ENCODE measurements around the gene ORM1.
A peak's percentile ranks its signal among the peaks of the same experiment; 100 is the strongest.

The ORM1 gene

DNA sequence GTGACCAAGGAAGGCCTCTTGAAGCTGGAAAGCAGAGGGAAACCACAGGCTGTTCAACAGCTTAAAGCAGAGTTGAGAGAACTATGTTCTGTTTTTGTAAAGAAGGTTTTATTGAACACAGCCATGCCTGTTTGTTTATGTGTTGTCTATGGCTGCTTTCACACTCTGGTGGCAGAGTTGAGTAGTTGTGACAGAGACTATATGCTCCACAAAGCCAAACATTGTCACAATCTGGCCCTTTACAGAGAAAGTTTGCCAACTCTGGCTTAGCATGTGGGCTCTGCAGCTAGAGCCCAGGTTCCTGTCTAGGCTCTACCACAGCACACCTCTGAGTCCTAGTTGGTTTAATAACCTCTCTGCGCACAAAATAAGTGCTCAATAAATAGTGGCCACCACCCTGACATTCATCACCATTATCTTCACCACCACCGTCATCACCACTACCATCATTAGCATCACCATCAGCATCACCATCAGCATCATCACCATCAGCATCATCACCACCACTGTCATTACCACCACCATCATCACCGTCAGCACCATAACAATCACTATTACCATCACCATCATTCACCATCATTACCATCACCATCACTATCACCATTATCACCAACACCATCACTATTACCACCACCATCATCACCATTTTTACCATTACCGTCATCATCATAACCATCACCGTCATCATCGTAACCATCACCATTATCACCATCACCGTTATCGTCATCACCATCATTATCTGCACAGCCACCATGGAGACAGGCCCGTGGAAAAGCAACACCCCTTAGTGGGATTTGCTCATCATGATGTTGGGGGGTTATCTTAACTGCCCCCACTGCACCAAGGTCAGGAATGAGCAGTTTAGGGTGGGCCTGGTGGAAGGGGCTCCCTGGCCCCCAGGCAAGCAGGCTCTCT lies 46.6 kb downstream of the ORM1 start:
- DNase-seq = no peak

DNA sequence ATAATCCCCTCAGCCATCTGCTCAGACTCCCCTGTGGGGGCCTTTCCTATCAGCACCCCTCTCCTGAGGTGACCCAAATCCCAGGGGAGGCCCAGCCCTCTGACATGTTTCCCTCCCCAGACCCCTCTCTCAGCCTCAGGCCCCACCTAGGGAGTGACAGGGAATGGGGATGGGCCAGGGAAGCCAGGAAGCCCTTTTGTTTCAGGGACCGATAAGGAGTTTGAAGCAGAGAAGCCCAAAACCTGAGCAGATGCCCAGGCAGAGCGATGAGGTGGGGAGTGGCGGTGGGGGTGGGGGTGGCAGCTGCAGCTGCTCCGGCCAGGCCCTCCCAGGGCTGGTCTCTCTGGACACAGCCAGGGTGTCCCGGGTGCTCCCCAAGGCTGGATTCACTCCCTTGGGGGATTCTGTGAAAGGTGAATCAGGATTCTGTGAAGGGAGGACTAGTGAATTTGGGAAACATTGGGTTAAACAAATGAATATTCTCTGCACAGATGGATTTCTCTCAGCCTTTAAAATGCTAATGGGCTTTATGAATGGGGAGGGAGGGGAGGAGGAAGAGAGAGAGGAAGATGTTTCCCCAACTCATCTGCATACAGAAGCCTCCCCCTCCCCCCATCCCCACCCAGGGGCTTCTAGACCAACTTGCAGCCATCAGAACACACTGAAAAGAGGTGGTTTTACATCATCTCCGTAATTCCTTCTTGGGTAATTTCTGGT lies 47.5 kb downstream of the ORM1 start:
- no peak for DNase-seq

DNA sequence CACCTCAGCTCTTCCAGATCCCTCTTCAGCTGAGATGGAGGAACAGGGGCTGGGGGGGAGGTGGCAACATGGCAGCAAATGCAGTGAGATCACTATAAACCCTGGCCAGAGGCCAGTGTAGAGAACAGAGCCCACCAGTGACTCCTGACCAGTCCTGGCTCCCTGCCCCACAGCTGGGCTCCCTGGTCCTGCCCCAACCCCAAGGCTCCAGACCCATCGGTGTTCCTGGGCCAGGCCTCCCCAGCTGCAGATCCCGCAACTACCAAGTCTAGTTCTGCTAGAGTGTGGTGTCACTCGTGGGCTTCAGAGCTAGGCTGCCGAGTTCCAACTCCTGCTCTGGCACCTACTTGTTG lies 48.0 kb downstream of the ORM1 start:
- no peak for DNase-seq

DNA sequence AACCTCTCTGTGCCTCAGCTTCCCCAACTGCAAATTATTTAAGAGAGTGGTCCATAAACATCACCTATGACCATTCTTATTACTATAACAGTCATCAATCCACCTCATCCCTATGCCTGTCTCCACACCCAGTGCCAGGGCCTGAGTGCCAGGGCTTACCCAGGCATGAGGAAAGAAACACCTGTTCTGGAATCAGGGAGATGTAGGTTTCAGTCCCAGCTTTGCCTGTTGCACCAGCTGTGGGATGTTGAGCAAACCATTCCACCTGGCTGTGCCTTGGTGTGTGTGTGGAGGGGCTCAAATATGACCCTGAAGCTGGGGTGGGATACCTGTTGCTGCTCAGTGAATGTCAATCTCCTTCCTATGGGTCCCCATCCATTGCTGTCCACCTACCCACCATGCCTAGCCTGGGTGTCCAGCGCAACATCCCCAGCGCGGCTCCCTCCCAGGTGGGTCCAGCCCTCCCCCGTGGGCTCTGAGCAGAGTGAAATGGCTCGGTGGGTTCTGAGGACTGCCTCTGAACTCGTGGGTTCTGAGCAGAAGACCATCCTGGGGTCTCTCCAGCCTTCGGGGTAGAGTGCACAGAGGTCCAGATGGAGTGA lies 48.5 kb downstream of the ORM1 start:
- no peak for DNase-seq

DNA sequence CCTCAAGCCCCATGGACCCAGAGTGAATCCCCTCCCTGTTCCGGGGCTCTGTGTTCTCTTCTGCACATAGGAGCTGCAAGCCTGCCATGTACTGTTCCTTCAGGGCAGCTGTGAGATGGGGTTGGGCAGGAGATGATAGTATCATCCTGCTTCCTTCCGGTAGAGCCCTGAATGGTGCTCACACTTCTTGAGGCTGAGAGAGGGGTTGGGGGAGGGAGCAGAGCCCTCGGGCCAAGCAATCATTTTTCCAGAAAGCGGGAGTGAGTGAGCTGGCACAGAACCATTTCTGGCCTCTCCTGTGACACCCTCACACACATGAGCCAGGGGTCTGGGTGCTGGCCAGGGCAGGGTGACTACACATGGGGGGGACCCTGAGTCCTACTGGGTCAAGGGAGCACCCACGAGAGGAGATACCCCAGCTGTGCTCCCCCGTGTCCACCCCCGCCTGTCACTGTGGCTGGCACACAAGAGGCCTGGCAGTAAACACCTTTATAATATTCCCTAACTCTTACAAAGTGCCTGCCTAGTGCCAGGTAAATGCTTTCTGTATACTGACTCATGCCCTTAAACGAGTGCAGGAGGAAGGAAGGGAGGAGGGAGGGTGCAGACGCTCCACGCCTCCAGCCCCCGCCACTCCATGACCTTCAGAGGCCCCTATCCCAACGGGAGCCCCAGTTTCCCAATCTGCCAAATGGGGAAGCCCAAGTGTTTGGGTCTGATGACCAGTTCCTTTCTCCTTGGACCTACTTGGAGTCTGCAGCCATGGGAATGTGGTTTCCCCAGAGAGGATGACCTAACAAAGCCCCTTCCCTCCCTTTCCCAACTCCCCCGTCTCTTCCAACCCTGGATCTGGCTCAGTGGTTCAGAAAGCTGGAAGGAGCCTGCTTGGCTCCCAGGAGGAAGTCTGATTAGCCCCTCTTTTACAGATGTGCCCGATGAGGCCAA lies 49.3 kb downstream of the ORM1 start:
- peak; percentile 78 for DNase-seq

DNA sequence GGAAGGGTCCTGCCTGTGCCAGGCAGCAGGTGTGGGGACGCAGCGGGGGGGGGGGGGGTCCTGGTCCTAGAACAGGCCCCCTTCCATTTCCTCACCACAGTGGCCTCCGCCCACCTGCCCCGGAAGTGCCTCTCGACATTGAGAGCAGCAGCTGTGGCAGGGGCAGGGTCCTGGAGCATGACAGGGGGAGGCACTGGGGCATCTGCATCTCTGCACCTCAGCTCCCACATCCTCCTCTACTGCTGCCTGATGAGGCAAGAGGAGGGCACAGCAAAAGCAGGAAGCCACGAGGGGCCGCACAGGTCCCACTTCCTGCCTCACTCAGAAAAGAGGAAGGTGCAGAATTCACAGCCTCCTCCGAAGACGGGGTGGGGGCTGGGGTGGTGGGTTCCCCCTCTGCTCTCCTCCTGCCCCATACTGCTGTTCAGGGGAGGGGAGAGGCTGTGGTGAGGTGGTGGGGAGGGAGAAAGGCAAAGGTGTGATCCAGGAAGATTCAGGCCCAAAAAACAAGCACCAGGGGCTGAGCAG lies 50.1 kb downstream of the ORM1 start:
- peak; percentile 85 for DNase-seq

DNA sequence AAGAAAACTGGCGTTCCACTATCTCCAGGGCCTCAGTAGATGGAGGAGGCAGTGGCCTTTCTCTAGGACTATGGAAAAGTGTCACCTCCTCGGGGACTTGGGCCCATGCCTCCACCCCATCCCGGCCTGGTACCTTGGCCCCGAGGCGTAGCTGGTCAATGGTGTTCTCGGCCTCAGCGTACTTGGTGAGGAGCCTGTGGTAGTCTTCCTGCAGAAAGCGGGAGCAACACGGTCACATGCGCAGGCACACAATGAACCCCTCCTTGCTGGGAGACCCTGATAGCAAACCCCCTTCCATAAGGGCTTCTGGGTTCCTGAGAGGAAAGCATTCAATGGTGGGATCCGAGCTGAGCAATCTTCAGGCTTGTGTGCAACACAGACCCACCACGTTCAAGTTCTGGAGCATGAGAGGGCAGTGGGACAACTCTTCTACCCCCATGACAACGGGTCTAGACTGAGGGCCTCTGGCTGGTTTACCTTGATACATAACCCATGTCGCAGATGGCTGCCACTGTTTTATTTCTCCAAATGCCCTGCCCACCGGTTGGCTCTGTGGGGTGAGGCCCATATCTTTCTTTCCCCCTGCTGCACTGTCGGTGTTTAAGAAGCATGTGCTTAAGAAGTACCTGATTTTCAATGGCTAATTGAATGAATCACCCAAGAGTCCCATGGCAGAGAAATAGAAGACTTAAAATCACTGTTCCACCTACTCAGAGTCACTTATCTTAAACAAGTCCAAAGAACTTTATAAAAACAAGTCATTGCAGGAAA lies 51.2 kb downstream of the ORM1 start:
- DNase-seq = no peak

DNA sequence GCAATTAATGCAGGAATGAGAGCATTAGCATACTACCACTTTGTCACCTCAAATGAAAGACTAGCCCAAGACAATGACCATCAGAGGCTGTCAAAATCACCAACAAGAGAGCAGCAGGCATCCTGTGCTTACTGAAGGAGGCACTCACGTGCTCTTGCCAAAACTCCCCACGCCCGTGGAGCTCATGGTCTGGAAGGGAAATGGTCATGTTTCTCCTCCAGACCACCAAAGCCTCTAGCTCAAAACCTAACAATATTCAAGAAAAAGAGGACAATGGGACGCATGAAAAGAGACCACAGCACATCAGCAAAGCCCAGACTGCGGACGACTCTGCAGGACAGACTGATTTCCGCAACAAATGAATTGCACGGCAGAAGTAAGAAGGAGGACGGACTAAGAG lies 52.0 kb downstream of the ORM1 start:
- DNase-seq = no peak

DNA sequence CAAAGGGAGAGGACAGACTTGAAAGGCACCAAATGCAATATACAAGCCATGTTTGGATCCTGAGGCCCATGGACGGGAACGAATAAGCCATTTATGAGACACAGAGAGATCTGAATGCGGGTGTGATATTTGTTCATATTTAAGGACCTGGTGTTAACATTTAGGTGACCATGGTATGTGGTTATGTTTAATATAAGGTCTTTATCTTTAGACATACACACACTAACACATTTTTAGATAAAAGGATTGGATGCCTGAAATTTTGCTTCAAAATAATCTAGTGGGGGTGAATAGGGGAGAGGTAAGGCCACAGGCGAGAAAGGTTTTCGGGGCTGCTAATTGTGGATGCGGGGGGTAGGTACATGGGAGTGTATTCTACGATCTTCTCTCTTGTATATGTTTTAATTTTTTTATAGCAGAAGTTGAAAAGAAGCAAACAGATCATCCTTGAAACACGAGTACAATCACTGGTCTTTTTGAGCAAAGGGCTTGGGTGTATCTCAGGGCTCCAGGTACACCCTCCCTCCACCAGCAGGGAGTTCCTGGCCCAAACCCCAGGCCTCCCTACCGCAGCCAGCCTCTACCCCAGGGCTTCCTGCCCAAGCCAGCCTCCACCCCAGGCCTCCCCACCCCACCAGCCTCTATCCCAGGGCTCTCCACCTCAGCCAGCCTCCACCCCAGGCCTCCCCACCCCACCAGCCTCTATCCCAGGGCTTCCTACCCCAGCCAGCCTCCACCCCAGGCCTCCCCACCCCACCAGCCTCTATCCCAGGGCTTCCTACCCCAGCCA lies 52.7 kb downstream of the ORM1 start:
- no peak for DNase-seq
